Vagina (tissue), 2 donors: Measurements from ENCODE around the gene PKD1L1.

Experiments used
- POLR2A ChIP-seq, 2 donors: fragments of 450-650 bp; IDR thresholded peaks; one replicate each; pipeline ENCODE4 v1.6.1; 2017; ENCODE audit warnings: antibody characterized with exemption in 2 of 2, mild to moderate bottlenecking in 2 of 2, moderate library complexity in 2 of 2
- POLR2AphosphoS5 ChIP-seq, 2 donors: sonication (generic); formaldehyde crosslinking; IDR thresholded peaks; one replicate each; pipeline ENCODE4 v1.9.0; 2017; ENCODE audit warnings: antibody characterized with exemption in 2 of 2, mild to moderate bottlenecking in 2 of 2, low read depth in 1 of 2; ENCODE audit not compliant: insufficient read depth in 1 of 2
- TF ChIP-seq, protein P1 (sequence below), 3 experiments: fragments of 450-650 bp in 2 of 3; fragments of 200-600 bp in 1 of 3; sonication (generic) in 1 of 3; IDR thresholded peaks; one replicate each; pipeline ENCODE4 v1.5.1; 2017 to 2019; ENCODE audit warnings: antibody characterized with exemption in 3 of 3, mild to moderate bottlenecking in 2 of 3, moderate library complexity in 2 of 3

DNA sequence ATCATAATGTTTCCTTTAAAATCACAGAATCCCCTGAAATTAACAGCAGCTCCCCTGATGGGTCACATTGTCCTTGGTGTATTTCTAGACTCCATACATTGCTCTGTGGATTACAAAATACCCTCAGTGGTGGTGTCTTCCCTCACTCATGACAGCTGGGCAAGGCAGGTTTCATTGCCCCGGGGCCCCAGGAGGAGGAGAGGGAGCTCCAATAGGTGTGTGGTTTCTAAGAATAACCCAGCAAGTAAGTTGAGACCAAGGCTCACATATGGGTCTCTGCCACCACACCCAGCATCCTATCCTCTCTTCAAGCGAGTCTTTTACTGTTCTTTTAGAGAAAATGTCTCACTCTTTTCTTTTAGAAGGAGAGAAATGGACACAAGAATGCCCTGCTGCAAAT, 63.6 kb downstream of the PKD1L1 start:
- TF ChIP-seq, protein P1, sequence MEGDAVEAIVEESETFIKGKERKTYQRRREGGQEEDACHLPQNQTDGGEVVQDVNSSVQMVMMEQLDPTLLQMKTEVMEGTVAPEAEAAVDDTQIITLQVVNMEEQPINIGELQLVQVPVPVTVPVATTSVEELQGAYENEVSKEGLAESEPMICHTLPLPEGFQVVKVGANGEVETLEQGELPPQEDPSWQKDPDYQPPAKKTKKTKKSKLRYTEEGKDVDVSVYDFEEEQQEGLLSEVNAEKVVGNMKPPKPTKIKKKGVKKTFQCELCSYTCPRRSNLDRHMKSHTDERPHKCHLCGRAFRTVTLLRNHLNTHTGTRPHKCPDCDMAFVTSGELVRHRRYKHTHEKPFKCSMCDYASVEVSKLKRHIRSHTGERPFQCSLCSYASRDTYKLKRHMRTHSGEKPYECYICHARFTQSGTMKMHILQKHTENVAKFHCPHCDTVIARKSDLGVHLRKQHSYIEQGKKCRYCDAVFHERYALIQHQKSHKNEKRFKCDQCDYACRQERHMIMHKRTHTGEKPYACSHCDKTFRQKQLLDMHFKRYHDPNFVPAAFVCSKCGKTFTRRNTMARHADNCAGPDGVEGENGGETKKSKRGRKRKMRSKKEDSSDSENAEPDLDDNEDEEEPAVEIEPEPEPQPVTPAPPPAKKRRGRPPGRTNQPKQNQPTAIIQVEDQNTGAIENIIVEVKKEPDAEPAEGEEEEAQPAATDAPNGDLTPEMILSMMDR (IDR thresholded peaks at IDR 0.05): no peak
- TF ChIP-seq POLR2A (IDR thresholded peaks at IDR 0.05) (no peak), POLR2AphosphoS5 (IDR thresholded peaks at IDR 0.05; ENCODE audit: insufficient read depth in 1 of 2, low read depth in 1 of 2) (no peak)
